GM12878 (cell line): ENCODE data around the gene JPH4. TPM values are rescaled to one million over a fixed set of nuclear protein-coding genes. Genes with fewer than 3 reads are reported as not detected.

ENCODE experiments used
- ATAC-seq: fragments of 200-7000 bp; cut with Tn5 transposase; 3 replicates; pipeline ENCODE4 v1.9.1; 2020; ENCODE audit warnings: mild to moderate bottlenecking, moderate library complexity
- BruUV-seq: library from RNA; stranded (reverse); fragments of 400-500 nt; replicated peaks from 2 replicates; lab custom pipeline; 2021; lab: Mats Ljungman, UMichigan
- CTCF ChIA-PET: fragments of 300-600 bp; sonication (Branson Sonifier 250); formaldehyde crosslinking; extraction: SDS; loops from one replicate; lab custom pipeline; 2021; ENCODE audit warnings: inconsistent platforms; lab: Yijun Ruan, JAX
- POLR2A ChIA-PET: fragments of 350-600 bp; formaldehyde crosslinking; extraction: SDS; loops from one replicate; lab custom pipeline; 2021; ENCODE audit warnings: inconsistent platforms; lab: Charles Lee
- RAD21 ChIA-PET: fragments of 300-600 bp; sonication (Branson Sonifier 250); formaldehyde crosslinking; loops from one replicate; lab custom pipeline; 2023; ENCODE audit warnings: antibody characterized with exemption; ENCODE audit not compliant: unreplicated experiment; lab: Charles Lee
- SMC1A ChIA-PET: fragments of 300-600 bp; sonication (Branson Sonifier 250); formaldehyde crosslinking; loops from one replicate; lab custom pipeline; 2023; ENCODE audit not compliant: unreplicated experiment, uncharacterized antibody; lab: Charles Lee
- DNase-seq: peaks from one replicate; pipeline ENCODE4 v3.0.0-alpha.2; 2011; ENCODE audit warnings: low read depth, low spot score
- FAIRE-seq: peaks from 3 replicates; lab custom pipeline; 2011; peaks lifted over from hg19 to GRCh38; lab: Jason Lieb, UNC
- H2AFZ ChIP-seq: 2 replicates; pipeline ENCODE4 v1.6.0; 2011; ENCODE audit warnings: low read depth, low read length, control low read depth; ENCODE audit not compliant: control insufficient read depth
- H3K27ac ChIP-seq: 2 replicates; pipeline ENCODE4 v1.5.1; 2011; ENCODE audit warnings: control low read depth; ENCODE audit not compliant: control insufficient read depth, insufficient read depth
- H3K27me3 ChIP-seq, 2 experiments: replicated peaks in 1 of 2; 2 replicates each; pipeline versions ENCODE4 v1.6.0 to v1.6.1; 2011; ENCODE audit warnings: low read length in 1 of 2; ENCODE audit not compliant: control insufficient read depth in 2 of 2, insufficient read depth in 2 of 2
- H3K36me3 ChIP-seq, 2 experiments: 2 replicates each; pipeline ENCODE4 v1.5.1; 2011; ENCODE audit warnings: low read length in 1 of 2; ENCODE audit not compliant: control insufficient read depth in 2 of 2, insufficient read depth in 2 of 2
- H3K4me1 ChIP-seq: 2 replicates; pipeline ENCODE4 v1.6.1; 2011; ENCODE audit warnings: mild to moderate bottlenecking, low read length, moderate library complexity, mixed read lengths; ENCODE audit not compliant: control insufficient read depth, insufficient read depth
- H3K4me2 ChIP-seq: 2 replicates; pipeline ENCODE4 v1.6.0; 2011; ENCODE audit warnings: control low read depth; ENCODE audit not compliant: control insufficient read depth, insufficient read depth
- H3K4me3 ChIP-seq: fragments of 200-600 bp; sonication (generic); 2 replicates; pipeline ENCODE4 v1.5.1; 2016
- H3K79me2 ChIP-seq: 2 replicates; pipeline ENCODE4 v1.6.0; 2011; ENCODE audit warnings: low read length; ENCODE audit not compliant: control insufficient read depth, insufficient read depth
- H3K9ac ChIP-seq: 2 replicates; pipeline ENCODE4 v1.8.0; 2011; ENCODE audit warnings: low read length, control low read depth, mixed read lengths; ENCODE audit not compliant: control insufficient read depth, insufficient read depth
- H3K9me3 ChIP-seq: replicated peaks from 3 replicates; pipeline ENCODE4 v1.5.1; 2011; ENCODE audit warnings: mild to moderate bottlenecking, low read length; ENCODE audit not compliant: control insufficient read depth, insufficient read depth
- H4K20me1 ChIP-seq: 2 replicates; pipeline ENCODE4 v1.6.0; 2011; ENCODE audit not compliant: control insufficient read depth, insufficient read depth
- BACH1 ChIP-seq: fragments of 450-650 bp; IDR thresholded peaks from 2 replicates; pipeline ENCODE4 v1.6.1; 2017; ENCODE audit warnings: mild to moderate bottlenecking, borderline replicate concordance
- CBX5 ChIP-seq: sonication (generic); IDR thresholded peaks from 2 replicates; pipeline ENCODE4 v1.6.1; 2016; ENCODE audit warnings: low read depth, moderate library complexity, mild to moderate bottlenecking, inconsistent platforms
- CREB1 ChIP-seq: IDR thresholded peaks from 2 replicates; pipeline ENCODE4 v1.6.1; 2012; ENCODE audit warnings: low read depth, mild to moderate bottlenecking, inconsistent platforms
- HCFC1 ChIP-seq: fragments of 150-350 bp; IDR thresholded peaks from 2 replicates; pipeline ENCODE4 v1.6.1; 2014; ENCODE audit warnings: low read length
- HDAC6 ChIP-seq: fragments of 200-600 bp; sonication (generic); IDR thresholded peaks from one replicate; pipeline ENCODE4 v1.8.0; 2017; ENCODE audit warnings: antibody characterized with exemption; ENCODE audit not compliant: unreplicated experiment
- IKZF2 ChIP-seq, 2 experiments: fragments of 450-650 bp; IDR thresholded peaks; 2 replicates each; pipeline ENCODE4 v1.6.1; 2017; ENCODE audit warnings: mild to moderate bottlenecking in 2 of 2, moderate library complexity in 2 of 2
- JUND ChIP-seq: IDR thresholded peaks from 2 replicates; pipeline ENCODE4 v1.6.1; 2012; ENCODE audit warnings: low read depth, mild to moderate bottlenecking, low read length, improper control_type of control experiment, moderate library complexity
- NFXL1 ChIP-seq: fragments of 450-650 bp; IDR thresholded peaks from 2 replicates; pipeline ENCODE4 v1.6.1; 2017; ENCODE audit warnings: antibody characterized with exemption, mild to moderate bottlenecking, borderline replicate concordance
- RAD51 ChIP-seq: fragments of 450-650 bp; IDR thresholded peaks from 2 replicates; pipeline ENCODE4 v1.6.1; 2016; ENCODE audit warnings: moderate library complexity, mild to moderate bottlenecking, inconsistent platforms
- RBBP5 ChIP-seq: fragments of 200-600 bp; sonication (generic); conservative IDR thresholded peaks from 2 replicates; pipeline ENCODE4 v1.6.1; 2016
- SREBF1 ChIP-seq: IDR thresholded peaks from 2 replicates; pipeline ENCODE4 v1.6.1; 2012; ENCODE audit warnings: mild to moderate bottlenecking, low read length
- TCF12 ChIP-seq: IDR thresholded peaks from 2 replicates; pipeline ENCODE4 v1.6.1; 2011; ENCODE audit warnings: low read depth, mild to moderate bottlenecking, low read length
- TCF7 ChIP-seq: IDR thresholded peaks from 2 replicates; pipeline ENCODE4 v1.6.1; 2014; ENCODE audit warnings: antibody characterized with exemption, borderline replicate concordance
- YBX1 ChIP-seq: fragments of 450-650 bp; IDR thresholded peaks from 2 replicates; pipeline ENCODE4 v1.6.1; 2016; ENCODE audit warnings: antibody characterized with exemption
- ZNF207 ChIP-seq: fragments of 450-650 bp; IDR thresholded peaks from 2 replicates; pipeline ENCODE4 v1.6.1; 2014; ENCODE audit warnings: antibody characterized with exemption, mild to moderate bottlenecking, borderline replicate concordance
- WGBS: methylation state at CpG from one replicate; pipeline ENCODE4 v1.1.6; 2016; ENCODE audit warnings: low lambda C conversion rate; ENCODE audit not compliant: insufficient replicate concordance, insufficient coverage; ENCODE audit errors: missing lambda C conversion rate; 5-methylcytosine and 5-hydroxymethylcytosine counted together
- in situ Hi-C: fragments of 300-500 bp; cut with MboI; formaldehyde crosslinking; loops from 9 replicates; pipeline ENCODE4 v1.14.3; 2018; ENCODE audit warnings: mixed read lengths
- intact Hi-C: fragments of 100-400 bp; cut with micrococcal nuclease; formaldehyde crosslinking; loops from one replicate; pipeline ENCODE4 v1.14.2; 2022; ENCODE audit not compliant: unreplicated experiment
- polyA plus RNA-seq, 11 experiments: library from polyadenylated mRNA; depleted of rRNA in 4 of 11; unstranded in 6 of 11; stranded (reverse) in 5 of 11; fragments of >200 nt; fragmentation: Nextera tagmentation in 4 of 11; fragmentation: Illumina TruSeq in 1 of 11; extraction: Ambion mirVana in 4 of 11; extraction: Trizol in 1 of 11; gene quantifications; 1 replicate in 1 of 11; 2 replicates in 10 of 11; pipeline versions ENCODE4 v1.2.1 to v1.2.3, GENCODE V29; 2011 to 2016; ENCODE audit warnings: inconsistent platforms in 2 of 11, missing spikeins in 2 of 11, low read depth in 1 of 11
- total RNA-seq, 4 experiments: library from RNA; depleted of rRNA in 3 of 4; stranded (reverse); fragments of >200 nt in 3 of 4; fragmentation: Illumina TruSeq in 1 of 4; extraction: Trizol in 1 of 4; gene quantifications; 2 replicates each; pipeline versions ENCODE4 v1.2.1 to v1.2.3, GENCODE V29; 2013 to 2021
- TF ChIP-seq, protein P1 (sequence below): IDR thresholded peaks from 2 replicates; pipeline ENCODE4 v1.6.1; 2011; ENCODE audit warnings: borderline replicate concordance, low read depth, mild to moderate bottlenecking, moderate library complexity, mixed read lengths, low read length; ENCODE audit not compliant: insufficient read depth; ENCODE audit errors: extremely low read length

JPH4 gene
- total and polyA plus RNA-seq, 10 of the 15 experiments (the other 5 are each of a cell fraction or from before 2014, with no cell fraction given) = 0.48 to 10.3 (median 3.8) TPM

DNA sequence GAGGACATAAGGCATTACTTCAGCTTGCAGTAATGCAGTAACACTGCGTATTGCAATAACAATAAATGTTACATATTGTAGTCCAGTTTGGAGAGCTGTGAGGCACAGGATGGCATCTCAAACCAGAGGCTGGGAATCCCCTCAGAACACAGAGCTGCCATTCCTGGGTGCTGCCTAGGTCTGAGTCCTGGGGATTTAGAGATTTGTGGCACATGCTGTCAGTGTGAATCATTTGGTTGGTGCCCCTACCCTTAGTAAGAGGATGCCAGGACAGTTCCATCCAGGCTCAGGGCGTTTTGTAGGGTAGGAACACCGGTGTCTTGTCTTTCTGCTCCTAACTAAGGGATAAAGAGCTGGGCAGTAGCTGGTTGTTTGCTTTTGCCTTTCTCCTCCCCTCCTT lies 49.6 kb downstream of the JPH4 start:
- Histone ChIP-seq H3K4me2 (no peak overlapping the region), H3K27me3 (no peaks in the 10 kb centered on the region), H3K79me2 (no peaks in the 10 kb centered on the region), H3K9me3 (no peaks in the 10 kb centered on the region), H4K20me1 (no peaks in the 10 kb centered on the region), H3K36me3 (no peaks in the 10 kb centered on the region; a peak in 1 of 4 replicates), H3K27ac (no peak overlapping the region), H3K4me1 (no peaks in the 10 kb centered on the region), H3K9ac (no peak overlapping the region), H2AFZ (no peak overlapping the region), H3K4me3 (no peak overlapping the region)
- TF ChIP-seq RAD51 = no peak
- no peak for TF ChIP-seq YBX1
- TF ChIP-seq IKZF2 (IDR thresholded peaks at IDR 0.05) = no peak
- TF ChIP-seq HCFC1 = no peak
- TF ChIP-seq CBX5 = no peak
- TF ChIP-seq BACH1 = no peak
- no peak for TF ChIP-seq HDAC6
- TF ChIP-seq JUND = no peak
- TF ChIP-seq, protein P1, sequence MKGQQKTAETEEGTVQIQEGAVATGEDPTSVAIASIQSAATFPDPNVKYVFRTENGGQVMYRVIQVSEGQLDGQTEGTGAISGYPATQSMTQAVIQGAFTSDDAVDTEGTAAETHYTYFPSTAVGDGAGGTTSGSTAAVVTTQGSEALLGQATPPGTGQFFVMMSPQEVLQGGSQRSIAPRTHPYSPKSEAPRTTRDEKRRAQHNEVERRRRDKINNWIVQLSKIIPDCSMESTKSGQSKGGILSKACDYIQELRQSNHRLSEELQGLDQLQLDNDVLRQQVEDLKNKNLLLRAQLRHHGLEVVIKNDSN = no peak
- TF ChIP-seq CREB1 = no peak
- no peak for TF ChIP-seq TCF12
- TF ChIP-seq SREBF1 = no peak
- TF ChIP-seq ZNF207 = no peak
- TF ChIP-seq NFXL1 = no peak
- TF ChIP-seq TCF7 = no peak
- TF ChIP-seq RBBP5 = no peak
- no peak for ATAC-seq
- BruUV-seq = no TSS peak
- no peak for DNase-seq
- CTCF ChIA-PET = interaction anchor here (0.8 to 1.7 kb wide), 3 partner anchors 9 to 13 kb away, joined by 3 to 8 read pairs (median 3); no protein-coding TSS in a partner anchor
- intact Hi-C loops = no loop called here
- RAD21 ChIA-PET = no interaction called here
- FAIRE-seq = no peak
- WGBS = 58% methylated on average over 3 of the region's 3 CpGs
- SMC1A ChIA-PET = interaction anchor here (1.2 kb wide), 1 partner anchor 12 kb away, joined by 3 read pairs; no protein-coding TSS in a partner anchor
- in situ Hi-C loops = no loop called here
- POLR2A ChIA-PET = interaction anchor here (0.5 kb wide), 1 partner anchor 1934 kb away, joined by 3 read pairs; no protein-coding TSS in a partner anchor
